Mucosa of rectum (tissue), 2 donors: ENCODE data around the gene WDR86.
A peak's percentile ranks its signal among the peaks of the same experiment; 100 is the strongest.

Experiments
- H3K27ac ChIP-seq, 2 donors: one replicate each; pipeline ENCODE4 v1.7.0; 2013; ENCODE audit warnings: inconsistent platforms in 2 of 2, low read depth in 2 of 2, low read length in 2 of 2
- H3K27me3 ChIP-seq, 2 donors: one replicate each; pipeline ENCODE4 v1.7.0; 2013; ENCODE audit warnings: low read length in 2 of 2; ENCODE audit not compliant: control insufficient read depth in 2 of 2, insufficient read depth in 2 of 2
- H3K36me3 ChIP-seq, 2 donors: one replicate each; pipeline ENCODE4 v1.7.0; 2013; ENCODE audit warnings: low read length in 2 of 2; ENCODE audit not compliant: control insufficient read depth in 2 of 2, insufficient read depth in 2 of 2
- H3K4me1 ChIP-seq, 2 donors: one replicate each; pipeline ENCODE4 v1.7.0; 2013; ENCODE audit warnings: low read length in 2 of 2, mild to moderate bottlenecking in 1 of 2; ENCODE audit not compliant: control insufficient read depth in 2 of 2, insufficient read depth in 2 of 2
- H3K4me3 ChIP-seq, 2 donors: one replicate each; pipeline ENCODE4 v1.7.0; 2013; ENCODE audit warnings: low read length in 2 of 2
- H3K9ac ChIP-seq, 2 donors: one replicate each; pipeline ENCODE4 v1.7.0; 2013; ENCODE audit warnings: low read length in 2 of 2, low read depth in 1 of 2, mild to moderate bottlenecking in 1 of 2
- H3K9me3 ChIP-seq, 2 donors: one replicate each; pipeline ENCODE4 v1.7.0; 2013; ENCODE audit warnings: low read length in 2 of 2; ENCODE audit not compliant: control insufficient read depth in 2 of 2
- donor health status: healthy.
- donor health status: Normal muscosa, but diverticular disease.

WDR86 gene

GRCh38 chr7:151451626-151452571 is 42.1 kb upstream of the WDR86 start:
- Histone ChIP-seq H3K4me3 (no peak overlapping the region), H3K9me3 (no peaks in the 10 kb centered on the region), H3K27ac (no peak overlapping the region), H3K4me1 (peaks cover 4 to 6% of the 10 kb centered on the region in 2 donors), H3K9ac (no peak overlapping the region), H3K27me3 (no peaks in the 10 kb centered on the region), H3K36me3 (no peaks in the 10 kb centered on the region)

GRCh38 chr7:151451156-151451555 is 41.3 kb upstream of the WDR86 start:
- Histone ChIP-seq H3K9ac (no peak overlapping the region), H3K4me1 (peaks cover 4 to 6% of the 10 kb centered on the region in 2 donors), H3K4me3 (no peak overlapping the region), H3K9me3 (no peaks in the 10 kb centered on the region), H3K27ac (no peak overlapping the region), H3K36me3 (no peaks in the 10 kb centered on the region), H3K27me3 (no peaks in the 10 kb centered on the region)

GRCh38 chr7:151449990-151450389 is 40.2 kb upstream of the WDR86 start:
- Histone ChIP-seq H3K27ac (no peak overlapping the region), H3K4me3 (no peak overlapping the region), H3K27me3 (no peaks in the 10 kb centered on the region), H3K9ac (no peak overlapping the region), H3K4me1 (peaks cover 4 to 6% of the 10 kb centered on the region in 2 donors), H3K9me3 (no peaks in the 10 kb centered on the region), H3K36me3 (no peaks in the 10 kb centered on the region)

- Histone ChIP-seq H3K27ac (peak overlapping the region in 1 of 2 donors; percentile 4), H3K27me3 (no peaks in the 10 kb centered on the region), H3K4me3 (peak overlapping the region; percentile 61 to 69), H3K36me3 (no peaks in the 10 kb centered on the region), H3K4me1 (peaks cover 4 to 6% of the 10 kb centered on the region in 2 donors), H3K9me3 (no peaks in the 10 kb centered on the region), H3K9ac (peak overlapping the region; percentile 24 to 66)
Measured at GRCh38 chr7:151448261-151449252, 38.7 kb upstream of the WDR86 start.

DNA sequence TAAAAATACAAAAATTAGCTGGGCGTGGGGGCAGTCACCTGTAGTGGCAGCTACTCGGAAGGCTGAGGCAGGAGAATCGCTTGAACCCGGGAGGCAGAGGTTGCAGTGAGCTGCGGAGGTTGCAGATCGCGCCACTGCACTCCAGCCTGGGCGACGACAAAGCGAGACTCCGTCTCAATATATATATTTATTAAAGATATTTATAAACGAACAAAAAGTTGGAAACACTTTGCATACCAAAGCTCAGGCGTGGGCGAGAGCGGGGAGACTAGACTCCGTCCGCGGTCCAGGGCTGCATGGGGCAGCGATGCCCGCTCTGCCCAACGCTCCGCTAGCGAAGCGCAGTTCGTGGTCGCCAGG is 38.0 kb upstream of the WDR86 start:
- H3K4me1 ChIP-seq = peaks cover 4 to 6% of the 10 kb centered on the region in 2 donors
- no peaks in the 10 kb centered on the region for H3K27me3 ChIP-seq
- H3K36me3 ChIP-seq = no peaks in the 10 kb centered on the region
- H3K9ac ChIP-seq = peak overlapping the region in 1 of 2 donors; percentile 66
- no peaks in the 10 kb centered on the region for H3K9me3 ChIP-seq
- no peak overlapping the region for H3K27ac ChIP-seq
- H3K4me3 ChIP-seq = peak overlapping the region; percentile 61 to 69

DNA sequence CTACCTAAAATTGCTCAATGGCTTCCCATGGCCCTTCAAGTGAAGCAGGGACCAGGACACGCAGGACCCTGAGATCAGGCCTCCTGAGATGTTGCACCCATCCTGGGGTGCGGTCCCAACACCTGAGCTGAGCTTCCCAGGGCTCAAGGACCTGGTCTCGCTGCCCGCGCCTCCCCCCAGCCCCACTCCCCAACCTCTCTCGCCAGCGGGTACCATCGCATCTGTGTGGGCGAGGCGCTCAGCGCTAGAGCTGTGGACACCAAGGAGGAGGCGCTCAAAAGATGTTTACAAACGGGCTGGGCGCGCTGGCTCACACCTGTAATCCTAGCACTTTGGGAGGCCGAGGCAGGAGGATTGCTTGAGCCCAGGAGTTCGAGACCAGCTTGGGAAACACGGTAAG is 37.5 kb upstream of the WDR86 start:
- no peak overlapping the region for H3K4me3 ChIP-seq
- H3K9ac ChIP-seq = no peak overlapping the region
- H3K27me3 ChIP-seq = no peaks in the 10 kb centered on the region
- no peaks in the 10 kb centered on the region for H3K36me3 ChIP-seq
- H3K4me1 ChIP-seq = peaks cover 4 to 6% of the 10 kb centered on the region in 2 donors
- no peak overlapping the region for H3K27ac ChIP-seq
- no peaks in the 10 kb centered on the region for H3K9me3 ChIP-seq

DNA sequence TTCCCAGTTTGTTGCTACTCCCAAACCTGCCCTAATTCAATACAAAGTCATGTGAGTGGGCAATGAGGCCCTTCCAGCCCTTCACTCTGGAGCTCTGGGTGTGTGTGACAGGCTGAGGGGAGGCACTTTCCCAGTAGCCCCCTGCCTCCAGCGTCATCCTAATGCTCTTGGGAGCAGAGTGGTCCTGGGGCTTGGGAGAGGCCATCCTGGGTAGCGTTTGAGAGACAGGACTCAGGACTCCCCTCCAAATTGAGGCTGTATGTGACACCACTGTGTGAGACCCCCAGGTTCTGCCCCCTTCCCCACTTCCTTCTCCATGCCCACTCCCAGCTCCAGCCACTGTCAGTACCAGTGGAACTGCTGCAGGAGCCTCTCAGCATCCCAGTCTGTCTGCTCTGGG is 36.6 kb upstream of the WDR86 start:
- H3K4me1 ChIP-seq = peaks cover 4 to 6% of the 10 kb centered on the region in 2 donors
- H3K27ac ChIP-seq = no peak overlapping the region
- H3K27me3 ChIP-seq = peaks cover 0 to under 1% of the 10 kb centered on the region in 2 donors
- H3K9me3 ChIP-seq = no peaks in the 10 kb centered on the region
- no peak overlapping the region for H3K9ac ChIP-seq
- H3K36me3 ChIP-seq = no peaks in the 10 kb centered on the region
- H3K4me3 ChIP-seq = no peak overlapping the region

GRCh38 chr7:151444632-151445031 is 34.8 kb upstream of the WDR86 start:
- H3K9me3 ChIP-seq = no peaks in the 10 kb centered on the region
- H3K9ac ChIP-seq = no peak overlapping the region

DNA sequence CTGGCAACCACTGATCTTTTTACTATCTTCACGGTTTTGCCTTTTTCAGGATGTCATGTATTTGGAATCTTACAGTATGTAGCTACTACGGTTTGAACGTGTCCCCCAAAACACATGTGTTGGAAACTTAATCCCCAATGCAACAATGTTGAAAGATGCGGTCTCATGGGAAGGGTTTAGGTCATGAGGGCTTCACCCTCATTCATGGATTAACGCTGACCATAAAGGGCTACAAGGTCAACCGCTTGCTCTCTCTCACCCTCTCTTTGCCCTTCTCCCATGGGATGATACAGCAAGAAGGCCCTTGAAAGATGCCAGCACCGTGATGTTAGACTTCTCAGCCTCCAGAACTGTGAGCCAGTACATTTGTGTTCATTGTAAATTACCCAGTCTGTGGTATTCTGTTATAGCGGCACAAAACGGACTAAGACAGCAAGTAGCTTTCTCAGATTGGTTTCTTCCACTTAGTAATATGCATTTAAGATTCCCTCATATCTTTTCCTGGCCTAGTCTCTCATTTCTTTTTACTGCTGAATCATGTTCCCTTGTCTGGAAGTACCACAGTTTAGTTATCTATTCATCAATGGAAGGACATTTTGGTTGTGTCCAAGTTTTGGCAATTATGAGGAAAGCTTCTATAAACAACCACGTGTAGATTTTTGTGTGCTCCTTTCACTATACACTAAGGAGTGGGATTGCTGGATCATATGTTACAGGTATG is 33.1 kb upstream of the WDR86 start:
- no peak overlapping the region for H3K4me3 ChIP-seq
- no peaks in the 10 kb centered on the region for H3K36me3 ChIP-seq
- H3K27ac ChIP-seq = no peak overlapping the region
- H3K9me3 ChIP-seq = no peaks in the 10 kb centered on the region
- H3K27me3 ChIP-seq = peaks cover 4 to 21% of the 10 kb centered on the region in 2 donors
- H3K4me1 ChIP-seq = peaks cover 0 to 2% of the 10 kb centered on the region in 2 donors
- no peak overlapping the region for H3K9ac ChIP-seq

More at GRCh38 chr7:151444632-151445031, 34.8 kb upstream of the WDR86 start:
- Histone ChIP-seq H3K36me3 (no peaks in the 10 kb centered on the region), H3K4me1 (peaks cover 6% of the 10 kb centered on the region in 2 donors), H3K27ac (no peak overlapping the region), H3K27me3 (peaks cover 4 to 15% of the 10 kb centered on the region in 2 donors), H3K4me3 (no peak overlapping the region)
